PFSK-1 (cell line): ENCODE measurements around the gene POLR1D.

Experiments
- FOXP2 ChIP-seq: optimal IDR thresholded peaks from 2 replicates; pipeline ENCODE3; 2011; ENCODE audit warnings: borderline replicate concordance, control low read depth, inconsistent platforms; ENCODE audit not compliant: insufficient read depth; ENCODE audit errors: extremely low read length, extremely low read depth
- POLR2AphosphoS5 ChIP-seq: IDR thresholded peaks from 2 replicates; pipeline ENCODE4 v1.6.1; 2012; ENCODE audit warnings: low read depth, mild to moderate bottlenecking, control low read depth, low read length, moderate library complexity
- SIN3A ChIP-seq: IDR thresholded peaks from 2 replicates; pipeline ENCODE4 v1.6.1; 2012; ENCODE audit warnings: mild to moderate bottlenecking, low read length, moderate library complexity, borderline replicate concordance; ENCODE audit not compliant: insufficient read depth
- TAF1 ChIP-seq: IDR thresholded peaks from 2 replicates; pipeline ENCODE4 v1.6.1; 2012; ENCODE audit warnings: low read length, control low read depth, borderline replicate concordance; ENCODE audit not compliant: insufficient read depth
- TF ChIP-seq, protein P1 (sequence below), 2 experiments: IDR thresholded peaks; 2 replicates each; pipeline versions ENCODE4 v1.6.1 to v1.8.0; 2011 to 2012; ENCODE audit warnings: low read depth in 2 of 2, low read length in 2 of 2, control low read depth in 1 of 2, inconsistent platforms in 1 of 2, mild to moderate bottlenecking in 1 of 2, moderate library complexity in 1 of 2; ENCODE audit not compliant: insufficient read depth in 1 of 2

Gene POLR1D

DNA sequence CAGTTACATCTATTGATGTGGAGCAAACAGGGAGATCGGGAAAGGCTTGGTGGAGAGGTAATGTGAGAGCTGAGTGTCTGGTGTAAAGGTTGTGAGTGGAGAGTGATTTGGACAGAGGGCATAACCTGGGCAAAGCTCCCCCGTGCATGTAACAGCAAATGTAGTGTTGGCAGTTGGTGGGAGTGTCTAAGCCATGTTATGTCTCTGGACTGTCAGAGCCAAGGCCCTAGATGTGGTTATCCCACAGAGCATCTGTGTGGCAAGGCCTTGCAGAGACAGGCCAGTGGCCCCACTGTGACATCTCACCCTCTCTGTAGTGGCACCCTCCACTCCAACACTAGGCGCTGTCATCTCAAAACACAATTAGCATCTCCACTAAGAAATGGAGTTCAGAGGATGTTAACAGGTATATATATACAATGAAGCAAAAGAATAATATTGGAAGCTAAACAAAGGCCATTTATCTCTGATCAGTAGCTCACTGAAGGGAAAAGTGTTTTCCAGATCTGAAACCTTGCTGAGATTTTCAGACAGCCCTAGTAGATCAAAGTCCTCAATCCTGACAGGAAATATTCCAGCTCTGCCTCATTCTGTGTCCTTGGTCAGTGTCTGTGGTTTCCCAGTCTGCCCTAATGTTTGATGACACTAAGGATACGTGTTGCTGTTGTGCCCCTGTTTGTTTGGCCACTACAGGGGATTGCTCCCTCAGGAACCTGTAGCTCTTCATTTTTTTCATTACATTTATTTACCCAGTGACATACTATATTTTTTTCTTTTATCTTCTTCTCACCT, 20.2 kb downstream of the POLR1D start:
- no peak for TF ChIP-seq FOXP2
- TF ChIP-seq, protein P1, sequence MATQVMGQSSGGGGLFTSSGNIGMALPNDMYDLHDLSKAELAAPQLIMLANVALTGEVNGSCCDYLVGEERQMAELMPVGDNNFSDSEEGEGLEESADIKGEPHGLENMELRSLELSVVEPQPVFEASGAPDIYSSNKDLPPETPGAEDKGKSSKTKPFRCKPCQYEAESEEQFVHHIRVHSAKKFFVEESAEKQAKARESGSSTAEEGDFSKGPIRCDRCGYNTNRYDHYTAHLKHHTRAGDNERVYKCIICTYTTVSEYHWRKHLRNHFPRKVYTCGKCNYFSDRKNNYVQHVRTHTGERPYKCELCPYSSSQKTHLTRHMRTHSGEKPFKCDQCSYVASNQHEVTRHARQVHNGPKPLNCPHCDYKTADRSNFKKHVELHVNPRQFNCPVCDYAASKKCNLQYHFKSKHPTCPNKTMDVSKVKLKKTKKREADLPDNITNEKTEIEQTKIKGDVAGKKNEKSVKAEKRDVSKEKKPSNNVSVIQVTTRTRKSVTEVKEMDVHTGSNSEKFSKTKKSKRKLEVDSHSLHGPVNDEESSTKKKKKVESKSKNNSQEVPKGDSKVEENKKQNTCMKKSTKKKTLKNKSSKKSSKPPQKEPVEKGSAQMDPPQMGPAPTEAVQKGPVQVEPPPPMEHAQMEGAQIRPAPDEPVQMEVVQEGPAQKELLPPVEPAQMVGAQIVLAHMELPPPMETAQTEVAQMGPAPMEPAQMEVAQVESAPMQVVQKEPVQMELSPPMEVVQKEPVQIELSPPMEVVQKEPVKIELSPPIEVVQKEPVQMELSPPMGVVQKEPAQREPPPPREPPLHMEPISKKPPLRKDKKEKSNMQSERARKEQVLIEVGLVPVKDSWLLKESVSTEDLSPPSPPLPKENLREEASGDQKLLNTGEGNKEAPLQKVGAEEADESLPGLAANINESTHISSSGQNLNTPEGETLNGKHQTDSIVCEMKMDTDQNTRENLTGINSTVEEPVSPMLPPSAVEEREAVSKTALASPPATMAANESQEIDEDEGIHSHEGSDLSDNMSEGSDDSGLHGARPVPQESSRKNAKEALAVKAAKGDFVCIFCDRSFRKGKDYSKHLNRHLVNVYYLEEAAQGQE (IDR thresholded peaks at IDR 0.05; ENCODE audit: insufficient read depth in 1 of 2, low read depth in 2 of 2, low read length in 2 of 2), result no peak

DNA sequence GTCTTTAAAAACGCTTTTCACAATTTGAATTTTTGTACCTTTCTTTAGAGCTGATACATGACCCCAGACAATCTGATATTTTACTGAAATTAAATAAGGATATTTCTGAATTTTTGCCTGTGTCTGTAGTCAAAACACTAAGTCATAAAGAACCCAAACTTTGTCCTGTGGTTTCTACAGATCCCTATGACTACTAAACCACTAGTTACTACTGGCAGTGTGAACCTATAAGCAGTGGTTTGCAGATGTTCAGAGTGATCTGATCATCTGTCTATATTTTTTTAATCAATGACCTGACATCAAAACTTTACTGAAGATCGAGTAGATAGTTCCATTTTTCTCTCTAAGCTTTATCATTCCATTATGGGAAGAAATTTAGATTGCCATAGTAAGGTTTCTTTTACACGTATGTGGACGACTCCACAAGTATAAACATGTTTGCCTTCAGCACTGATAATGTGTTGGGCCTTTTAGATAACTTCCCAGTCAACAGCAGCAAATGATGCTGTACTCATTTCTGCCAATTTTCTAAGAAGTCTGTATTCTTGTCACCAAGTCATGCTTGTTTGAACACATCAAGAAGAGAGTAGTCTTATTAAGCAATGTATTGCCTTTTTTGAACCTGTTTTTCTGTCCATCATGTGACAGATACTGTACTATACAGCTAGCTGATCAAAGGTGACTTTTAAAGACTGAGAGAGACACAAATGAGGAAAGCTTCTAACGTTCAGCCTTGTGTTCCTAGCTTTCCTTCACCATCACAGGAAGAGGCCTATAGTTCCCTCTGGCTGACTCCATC, 21.8 kb downstream of the POLR1D start:
- TF ChIP-seq POLR2AphosphoS5 (no peak), FOXP2 (no peak), SIN3A (no peak)
- TF ChIP-seq, protein P1 (IDR thresholded peaks at IDR 0.05; ENCODE audit: insufficient read depth in 1 of 2, low read depth in 2 of 2, low read length in 2 of 2), result no peak

- no peak for TF ChIP-seq SIN3A
- TF ChIP-seq FOXP2, result no peak
- no peak for TF ChIP-seq TAF1
- TF ChIP-seq, protein P1 (IDR thresholded peaks at IDR 0.05; ENCODE audit: insufficient read depth in 1 of 2, low read depth in 2 of 2, low read length in 2 of 2), result no peak
These were observed 22.6 kb downstream of the POLR1D start for GRCh38 chr13:27644302-27644701.

DNA sequence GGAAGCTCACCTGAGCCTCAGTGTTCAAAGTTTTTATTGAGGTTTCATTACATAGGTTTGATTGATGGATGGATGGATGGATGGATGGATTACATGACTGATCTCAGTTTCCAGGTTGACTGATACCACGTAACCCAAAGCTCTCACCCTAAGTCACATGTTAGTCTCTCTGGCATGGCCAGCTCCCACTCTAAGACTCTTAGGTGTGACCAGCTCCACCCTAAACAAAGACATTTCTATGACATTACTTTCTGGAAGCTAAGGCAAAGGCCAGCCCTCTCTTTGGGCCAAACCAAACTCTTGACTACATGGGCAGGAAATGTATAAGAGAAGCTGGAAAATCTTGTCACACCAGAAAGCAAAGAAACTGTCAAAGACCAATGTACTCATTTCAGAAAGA, 28.6 kb downstream of the POLR1D start:
- no peak for TF ChIP-seq SIN3A
- no peak for TF ChIP-seq TAF1
- TF ChIP-seq POLR2AphosphoS5, result no peak
- TF ChIP-seq FOXP2, result no peak
- TF ChIP-seq, protein P1 (IDR thresholded peaks at IDR 0.05; ENCODE audit: insufficient read depth in 1 of 2, low read depth in 2 of 2, low read length in 2 of 2), result no peak
